ENCODE data around the gene SKIDA1. TPM values are rescaled to one million over a fixed set of nuclear protein-coding genes. Genes with fewer than 3 reads are reported as not detected.
"Not testable (repeated sequence)": the region's sequence is repeated elsewhere in the genome, so short reads cannot be mapped to it uniquely, and the experiment has no call there.

Gene SKIDA1
- total RNA-seq, 1 donor from 2014 or later: 7.8 TPM

DNA sequence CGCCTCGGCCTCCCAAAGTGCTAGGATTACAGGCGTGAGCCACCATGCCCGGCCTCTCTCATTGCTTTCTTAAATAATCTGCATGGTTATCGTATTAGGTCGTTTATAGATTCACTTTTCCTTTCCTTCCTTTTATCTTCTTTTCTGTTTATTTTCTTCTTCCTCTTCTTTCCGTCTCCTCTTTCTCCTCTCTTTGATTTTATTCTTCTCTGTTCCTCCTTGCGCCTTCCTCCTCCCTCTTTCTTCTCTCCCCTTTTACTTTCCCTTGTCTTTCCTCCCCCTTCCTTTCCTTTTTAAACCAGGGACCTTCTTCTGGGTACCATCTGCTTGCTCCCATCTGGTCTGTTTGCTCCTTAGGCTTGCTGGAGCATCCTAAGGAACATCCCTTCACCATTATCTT, 27.2 kb upstream of the SKIDA1 start:
- H3K27me3 Mint-ChIP-seq (ENCODE audit: low read depth, unreplicated experiment): no peaks in the 10 kb centered on the region
- no peak overlapping the region for H3K27ac Mint-ChIP-seq (ENCODE audit: unreplicated experiment)
- Histone ChIP-seq H3K9ac (ENCODE audit: low read length) (no peak overlapping the region), H2AFZ (ENCODE audit: low read depth, low read length) (no peak overlapping the region), H3K27ac (ENCODE audit: low read depth, low read length) (no peak overlapping the region), H3K27me3 (ENCODE audit: insufficient read depth, low read length) (no peaks in the 10 kb centered on the region), H4K20me1 (ENCODE audit: insufficient read depth, low read length) (peaks cover 44% of the 10 kb centered on the region), H3K9me3 (ENCODE audit: insufficient read depth, low read depth, low read length) (no peaks in the 10 kb centered on the region), H3K4me2 (ENCODE audit: low read length) (no peak overlapping the region), H3K79me2 (ENCODE audit: insufficient read depth, low read length) (peaks cover 92% of the 10 kb centered on the region), H3K36me3 (ENCODE audit: insufficient read depth, low read length) (peaks cover 29% of the 10 kb centered on the region), H3K4me3 (ENCODE audit: insufficient read depth, low read depth, low read length) (no peak overlapping the region), H3K4me1 (ENCODE audit: insufficient read depth, low read length) (no peaks in the 10 kb centered on the region)
- peaks cover 11% of the 10 kb centered on the region for H3K4me1 Mint-ChIP-seq (ENCODE audit: low read depth, unreplicated experiment)
- no peak for TF ChIP-seq CTCF (IDR thresholded peaks at IDR 0.05; ENCODE audit: insufficient read depth, low read depth, low read length)
- no peak for TF ChIP-seq EZH2 (IDR thresholded peaks at IDR 0.05; ENCODE audit: insufficient read depth, low read length)
- H3K36me3 Mint-ChIP-seq (ENCODE audit: low read depth, unreplicated experiment): peaks cover 15% of the 10 kb centered on the region
- H3K9me3 Mint-ChIP-seq (ENCODE audit: unreplicated experiment): no peaks in the 10 kb centered on the region
- no peak for DNase-seq (ENCODE audit: low read depth)
- FAIRE-seq: no peak
- peak overlapping the region; percentile 34 for H3K4me3 Mint-ChIP-seq (ENCODE audit: unreplicated experiment)

DNA sequence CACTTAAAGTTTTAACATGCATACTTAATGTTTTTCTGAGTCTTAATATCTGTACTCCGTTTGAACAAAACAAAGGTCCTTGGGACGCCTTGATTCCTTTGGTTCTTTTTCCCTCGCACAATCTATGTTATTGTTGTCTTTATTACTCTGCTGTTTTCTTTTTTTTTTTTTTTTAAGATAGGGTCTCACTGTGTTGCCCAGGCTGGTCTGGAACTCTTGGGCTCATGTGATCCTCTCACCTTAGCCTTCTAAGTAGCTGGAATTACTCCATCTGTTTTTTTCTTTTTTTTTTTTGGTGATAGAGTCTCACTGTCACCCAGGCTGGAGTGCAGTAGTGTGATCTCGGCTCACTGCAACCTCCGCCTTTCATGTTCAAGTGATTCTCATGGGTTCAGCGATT, 21.8 kb upstream of the SKIDA1 start:
- Mint-ChIP-seq H3K27me3 (ENCODE audit: low read depth, unreplicated experiment) (no peaks in the 10 kb centered on the region), H3K9me3 (ENCODE audit: unreplicated experiment) (no peaks in the 10 kb centered on the region), H3K4me3 (ENCODE audit: unreplicated experiment) (no peak overlapping the region), H3K36me3 (ENCODE audit: low read depth, unreplicated experiment) (peaks cover 18% of the 10 kb centered on the region), H3K4me1 (ENCODE audit: low read depth, unreplicated experiment) (peaks cover 9% of the 10 kb centered on the region), H3K27ac (ENCODE audit: unreplicated experiment) (no peak overlapping the region)
- Histone ChIP-seq H3K4me1 (ENCODE audit: insufficient read depth, low read length) (no peaks in the 10 kb centered on the region), H3K79me2 (ENCODE audit: insufficient read depth, low read length) (peaks cover 80% of the 10 kb centered on the region), H4K20me1 (ENCODE audit: insufficient read depth, low read length) (peaks cover 41% of the 10 kb centered on the region), H3K27me3 (ENCODE audit: insufficient read depth, low read length) (no peaks in the 10 kb centered on the region), H3K4me3 (ENCODE audit: insufficient read depth, low read depth, low read length) (no peak overlapping the region), H3K4me2 (ENCODE audit: low read length) (no peak overlapping the region), H3K9me3 (ENCODE audit: insufficient read depth, low read depth, low read length) (no peaks in the 10 kb centered on the region), H3K27ac (ENCODE audit: low read depth, low read length) (no peak overlapping the region), H3K36me3 (ENCODE audit: insufficient read depth, low read length) (peaks cover 24% of the 10 kb centered on the region), H3K9ac (ENCODE audit: low read length) (no peak overlapping the region), H2AFZ (ENCODE audit: low read depth, low read length) (no peak overlapping the region)
- no peak for TF ChIP-seq CTCF (IDR thresholded peaks at IDR 0.05; ENCODE audit: insufficient read depth, low read depth, low read length)
- TF ChIP-seq EZH2 (IDR thresholded peaks at IDR 0.05; ENCODE audit: insufficient read depth, low read length): no peak
- FAIRE-seq (no peak), DNase-seq (ENCODE audit: low read depth) (no peak)

- not testable (repeated sequence) for H3K9me3 Mint-ChIP-seq (ENCODE audit: unreplicated experiment); H3K4me3 ChIP-seq (ENCODE audit: insufficient read depth, low read depth, low read length); DNase-seq (ENCODE audit: low read depth); H3K4me1 Mint-ChIP-seq (ENCODE audit: low read depth, unreplicated experiment); H3K4me2 ChIP-seq (ENCODE audit: low read length); H3K4me3 Mint-ChIP-seq (ENCODE audit: unreplicated experiment); H3K9me3 ChIP-seq (ENCODE audit: insufficient read depth, low read depth, low read length); H3K27me3 ChIP-seq (ENCODE audit: insufficient read depth, low read length); H2AFZ ChIP-seq (ENCODE audit: low read depth, low read length); FAIRE-seq; H3K27me3 Mint-ChIP-seq (ENCODE audit: low read depth, unreplicated experiment); H3K4me1 ChIP-seq (ENCODE audit: insufficient read depth, low read length); H3K27ac ChIP-seq (ENCODE audit: low read depth, low read length); H3K27ac Mint-ChIP-seq (ENCODE audit: unreplicated experiment); H3K9ac ChIP-seq (ENCODE audit: low read length)
- Histone ChIP-seq H3K36me3 (ENCODE audit: insufficient read depth, low read length) (peaks cover 41% of the 10 kb centered on the region), H4K20me1 (ENCODE audit: insufficient read depth, low read length) (peaks cover 28% of the 10 kb centered on the region), H3K79me2 (ENCODE audit: insufficient read depth, low read length) (peaks cover 70% of the 10 kb centered on the region)
- H3K36me3 Mint-ChIP-seq (ENCODE audit: low read depth, unreplicated experiment): peaks cover 14% of the 10 kb centered on the region
Measured at GRCh38 chr10:21540701-21541100, 15.2 kb upstream of the SKIDA1 start.

All from astrocyte (in vitro differentiated cells and primary cell).